Neural cell (in vitro differentiated cells): ENCODE data around the gene PARVA. TPM values are rescaled to one million over a fixed set of nuclear protein-coding genes. Genes with fewer than 3 reads are reported as not detected.

Experiments used
- H2AFZ ChIP-seq: fragments of 200-600, 300-800 bp; sonication (generic), shearing (Covaris generic); 2 replicates; pipeline ENCODE4 v1.6.0; 2014; ENCODE audit warnings: low read depth, mild to moderate bottlenecking, antibody characterized with exemption, low read length, moderate library complexity
- H3F3A ChIP-seq: fragments of 200-600 bp; shearing (Covaris generic); 2 replicates; pipeline ENCODE4 v1.6.1; 2016; ENCODE audit warnings: mild to moderate bottlenecking, moderate library complexity, mixed read lengths, antibody characterized with exemption, low read length; ENCODE audit not compliant: insufficient read depth, poor library complexity, severe bottlenecking
- H3K27ac ChIP-seq: fragments of 200-600, 300-800 bp; sonication (generic), shearing (Covaris generic); 2 replicates; pipeline ENCODE4 v1.5.1; 2014; ENCODE audit warnings: mild to moderate bottlenecking, low read length, moderate library complexity
- H3K27me3 ChIP-seq: fragments of 300-800, 200-600 bp; sonication (generic), shearing (Covaris generic); 2 replicates; pipeline ENCODE4 v1.6.0; 2014; ENCODE audit warnings: mild to moderate bottlenecking, low read depth, low read length, moderate library complexity; ENCODE audit not compliant: insufficient read depth
- H3K36me3 ChIP-seq: fragments of 300-800, 200-600 bp; sonication (generic), shearing (Covaris generic); 2 replicates; pipeline ENCODE4 v1.5.1; 2014; ENCODE audit warnings: mild to moderate bottlenecking, antibody characterized with exemption, low read length, moderate library complexity; ENCODE audit not compliant: insufficient read depth
- H3K4me2 ChIP-seq: fragments of 300-800, 200-600 bp; sonication (generic), shearing (Covaris generic); 2 replicates; pipeline ENCODE4 v1.6.0; 2014; ENCODE audit warnings: mild to moderate bottlenecking, low read length
- H3K4me3 ChIP-seq: fragments of 300-800, 200-600 bp; sonication (generic), shearing (Covaris generic); 2 replicates; pipeline ENCODE4 v1.5.1; 2014; ENCODE audit warnings: mild to moderate bottlenecking, low read length, moderate library complexity
- H3K79me2 ChIP-seq: fragments of 200-600 bp; shearing (Covaris generic); replicated peaks from 2 replicates; pipeline ENCODE4 v1.6.0; 2014; ENCODE audit warnings: mild to moderate bottlenecking, low read length, moderate library complexity; ENCODE audit not compliant: insufficient read depth
- H3K9ac ChIP-seq: fragments of 300-800, 200-600 bp; sonication (generic), shearing (Covaris generic); 2 replicates; pipeline ENCODE4 v1.6.1; 2016; ENCODE audit warnings: mild to moderate bottlenecking, low read length, mixed read lengths
- H3K9me2 ChIP-seq: fragments of 200-600 bp; shearing (Covaris generic); 2 replicates; pipeline ENCODE4 v1.6.1; 2016; ENCODE audit warnings: mild to moderate bottlenecking, low read length, mixed read lengths; ENCODE audit not compliant: insufficient read depth
- H3K9me3 ChIP-seq: fragments of 200-600, 300-800 bp; sonication (generic), shearing (Covaris generic); 2 replicates; pipeline ENCODE4 v1.6.1; 2016; ENCODE audit warnings: mild to moderate bottlenecking, mixed run types, low read length, moderate library complexity, mixed read lengths
- H4K20me1 ChIP-seq: fragments of 200-600 bp; shearing (Covaris generic); 2 replicates; pipeline ENCODE4 v1.6.1; 2016; ENCODE audit warnings: mild to moderate bottlenecking, mixed run types; ENCODE audit not compliant: insufficient read depth
- EP300 ChIP-seq: fragments of 450-650 bp; conservative IDR thresholded peaks from 2 replicates; pipeline ENCODE4 v1.6.1; 2014; ENCODE audit warnings: antibody characterized with exemption, mild to moderate bottlenecking, moderate library complexity; ENCODE audit not compliant: poor library complexity, severe bottlenecking
- EZH2 ChIP-seq: fragments of 200-600, 300-800 bp; shearing (Covaris generic), sonication (generic); IDR thresholded peaks from 2 replicates; pipeline ENCODE4 v1.6.1; 2014; ENCODE audit warnings: antibody characterized with exemption, low read length, borderline replicate concordance, mild to moderate bottlenecking; ENCODE audit not compliant: insufficient read depth, poor library complexity, severe bottlenecking
- MXI1 ChIP-seq: fragments of 450-650 bp; conservative IDR thresholded peaks from 2 replicates; pipeline ENCODE4 v1.6.1; 2014; ENCODE audit warnings: antibody characterized with exemption, mild to moderate bottlenecking; ENCODE audit not compliant: poor library complexity, severe bottlenecking
- POLR2AphosphoS5 ChIP-seq: IDR thresholded peaks from 2 replicates; pipeline ENCODE4 v1.6.1; 2012
- RAD21 ChIP-seq: fragments of 450-650 bp; conservative IDR thresholded peaks from 2 replicates; pipeline ENCODE4 v1.6.1; 2014; ENCODE audit warnings: antibody characterized with exemption, mild to moderate bottlenecking, moderate library complexity
- SMC3 ChIP-seq: fragments of 450-650 bp; conservative IDR thresholded peaks from 2 replicates; pipeline ENCODE4 v1.6.1; 2014; ENCODE audit warnings: antibody characterized with exemption, mild to moderate bottlenecking, moderate library complexity; ENCODE audit not compliant: poor library complexity
- TAF1 ChIP-seq: IDR thresholded peaks from 2 replicates; pipeline ENCODE4 v1.6.1; 2012; ENCODE audit warnings: low read depth
- polyA plus RNA-seq: library from polyadenylated mRNA; depleted of rRNA; stranded (reverse); fragments of >200 nt; gene quantifications from 2 replicates; pipeline ENCODE4 v1.2.3, GENCODE V29; 2014
- TF ChIP-seq, protein P1 (sequence below): fragments of 450-650 bp; IDR thresholded peaks from 2 replicates; pipeline ENCODE4 v1.5.1; 2014; ENCODE audit warnings: antibody characterized with exemption, mild to moderate bottlenecking, moderate library complexity; ENCODE audit not compliant: poor library complexity, severe bottlenecking
- TF ChIP-seq, protein P2 (sequence below): IDR thresholded peaks from 2 replicates; pipeline ENCODE4 v1.6.1; 2012; ENCODE audit warnings: borderline replicate concordance

PARVA gene
- polyA plus RNA-seq, 1 donor from 2014 or later, result 0.94 TPM

DNA sequence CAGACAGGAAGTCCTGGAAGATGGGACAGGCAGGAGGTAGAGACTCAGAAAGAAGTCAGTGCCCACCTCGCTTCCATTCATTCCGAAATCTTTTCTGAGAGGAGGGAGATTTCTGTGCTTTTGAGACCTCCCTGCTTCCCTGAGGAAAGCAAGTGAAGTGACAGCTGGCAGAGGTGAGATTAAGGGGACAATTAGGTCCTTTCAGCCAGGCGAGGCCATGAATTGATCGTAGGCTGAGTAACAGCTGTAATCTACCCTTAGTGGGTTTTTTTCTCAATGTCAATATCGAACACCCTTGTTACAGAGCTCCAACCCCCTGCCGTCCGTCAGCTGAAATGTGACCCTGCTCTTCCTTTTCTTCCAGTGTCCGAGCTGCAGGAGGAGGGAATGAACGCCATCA is 96.0 kb downstream of the PARVA start:
- no peaks in the 10 kb centered on the region for H3K27me3 ChIP-seq
- no peaks in the 10 kb centered on the region for H3F3A ChIP-seq
- H3K9me2 ChIP-seq, result no peaks in the 10 kb centered on the region
- no peak overlapping the region for H2AFZ ChIP-seq
- no peaks in the 10 kb centered on the region for H4K20me1 ChIP-seq
- no peaks in the 10 kb centered on the region for H3K79me2 ChIP-seq
- no peak overlapping the region for H3K9ac ChIP-seq
- H3K4me3 ChIP-seq, result no peak overlapping the region
- no peak for TF ChIP-seq EZH2
- TF ChIP-seq EP300, result no peak
- no peak for TF ChIP-seq RAD21
- TF ChIP-seq POLR2AphosphoS5, result no peak
- no peak for TF ChIP-seq MXI1
- TF ChIP-seq, protein P1, sequence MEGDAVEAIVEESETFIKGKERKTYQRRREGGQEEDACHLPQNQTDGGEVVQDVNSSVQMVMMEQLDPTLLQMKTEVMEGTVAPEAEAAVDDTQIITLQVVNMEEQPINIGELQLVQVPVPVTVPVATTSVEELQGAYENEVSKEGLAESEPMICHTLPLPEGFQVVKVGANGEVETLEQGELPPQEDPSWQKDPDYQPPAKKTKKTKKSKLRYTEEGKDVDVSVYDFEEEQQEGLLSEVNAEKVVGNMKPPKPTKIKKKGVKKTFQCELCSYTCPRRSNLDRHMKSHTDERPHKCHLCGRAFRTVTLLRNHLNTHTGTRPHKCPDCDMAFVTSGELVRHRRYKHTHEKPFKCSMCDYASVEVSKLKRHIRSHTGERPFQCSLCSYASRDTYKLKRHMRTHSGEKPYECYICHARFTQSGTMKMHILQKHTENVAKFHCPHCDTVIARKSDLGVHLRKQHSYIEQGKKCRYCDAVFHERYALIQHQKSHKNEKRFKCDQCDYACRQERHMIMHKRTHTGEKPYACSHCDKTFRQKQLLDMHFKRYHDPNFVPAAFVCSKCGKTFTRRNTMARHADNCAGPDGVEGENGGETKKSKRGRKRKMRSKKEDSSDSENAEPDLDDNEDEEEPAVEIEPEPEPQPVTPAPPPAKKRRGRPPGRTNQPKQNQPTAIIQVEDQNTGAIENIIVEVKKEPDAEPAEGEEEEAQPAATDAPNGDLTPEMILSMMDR, result no peak
- TF ChIP-seq SMC3, result no peak
- TF ChIP-seq, protein P2, sequence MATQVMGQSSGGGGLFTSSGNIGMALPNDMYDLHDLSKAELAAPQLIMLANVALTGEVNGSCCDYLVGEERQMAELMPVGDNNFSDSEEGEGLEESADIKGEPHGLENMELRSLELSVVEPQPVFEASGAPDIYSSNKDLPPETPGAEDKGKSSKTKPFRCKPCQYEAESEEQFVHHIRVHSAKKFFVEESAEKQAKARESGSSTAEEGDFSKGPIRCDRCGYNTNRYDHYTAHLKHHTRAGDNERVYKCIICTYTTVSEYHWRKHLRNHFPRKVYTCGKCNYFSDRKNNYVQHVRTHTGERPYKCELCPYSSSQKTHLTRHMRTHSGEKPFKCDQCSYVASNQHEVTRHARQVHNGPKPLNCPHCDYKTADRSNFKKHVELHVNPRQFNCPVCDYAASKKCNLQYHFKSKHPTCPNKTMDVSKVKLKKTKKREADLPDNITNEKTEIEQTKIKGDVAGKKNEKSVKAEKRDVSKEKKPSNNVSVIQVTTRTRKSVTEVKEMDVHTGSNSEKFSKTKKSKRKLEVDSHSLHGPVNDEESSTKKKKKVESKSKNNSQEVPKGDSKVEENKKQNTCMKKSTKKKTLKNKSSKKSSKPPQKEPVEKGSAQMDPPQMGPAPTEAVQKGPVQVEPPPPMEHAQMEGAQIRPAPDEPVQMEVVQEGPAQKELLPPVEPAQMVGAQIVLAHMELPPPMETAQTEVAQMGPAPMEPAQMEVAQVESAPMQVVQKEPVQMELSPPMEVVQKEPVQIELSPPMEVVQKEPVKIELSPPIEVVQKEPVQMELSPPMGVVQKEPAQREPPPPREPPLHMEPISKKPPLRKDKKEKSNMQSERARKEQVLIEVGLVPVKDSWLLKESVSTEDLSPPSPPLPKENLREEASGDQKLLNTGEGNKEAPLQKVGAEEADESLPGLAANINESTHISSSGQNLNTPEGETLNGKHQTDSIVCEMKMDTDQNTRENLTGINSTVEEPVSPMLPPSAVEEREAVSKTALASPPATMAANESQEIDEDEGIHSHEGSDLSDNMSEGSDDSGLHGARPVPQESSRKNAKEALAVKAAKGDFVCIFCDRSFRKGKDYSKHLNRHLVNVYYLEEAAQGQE, result no peak
- no peak for TF ChIP-seq TAF1
- H3K27ac ChIP-seq, result no peak overlapping the region
- no peaks in the 10 kb centered on the region for H3K9me3 ChIP-seq
- no peaks in the 10 kb centered on the region for H3K36me3 ChIP-seq
- no peak overlapping the region for H3K4me2 ChIP-seq

- no peaks in the 10 kb centered on the region for H3F3A ChIP-seq
- H3K9ac ChIP-seq, result no peak overlapping the region
- H3K79me2 ChIP-seq, result no peaks in the 10 kb centered on the region
- H3K9me3 ChIP-seq, result no peaks in the 10 kb centered on the region
- H3K9me2 ChIP-seq, result no peaks in the 10 kb centered on the region
- H3K4me3 ChIP-seq, result no peak overlapping the region
- H3K27ac ChIP-seq, result no peak overlapping the region
- no peaks in the 10 kb centered on the region for H4K20me1 ChIP-seq
- no peak overlapping the region for H3K4me2 ChIP-seq
- TF ChIP-seq EP300 (no peak), POLR2AphosphoS5 (no peak), TAF1 (no peak), MXI1 (no peak), RAD21 (no peak), SMC3 (no peak), EZH2 (no peak)
- TF ChIP-seq, protein P1, result no peak
- TF ChIP-seq, protein P2, result no peak
- H2AFZ ChIP-seq, result no peak overlapping the region
- no peaks in the 10 kb centered on the region for H3K36me3 ChIP-seq
- H3K27me3 ChIP-seq, result no peaks in the 10 kb centered on the region
Measured at GRCh38 chr11:12474871-12475270, 97.5 kb downstream of the PARVA start.
